Ascending aorta (tissue), 2 donors: ENCODE measurements around the gene MDC1. TPM values are rescaled to one million over a fixed set of nuclear protein-coding genes. Genes with fewer than 3 reads are reported as not detected.
A peak's percentile ranks its signal among the peaks of the same experiment; 100 is the strongest.

Experiments
- DNase-seq, 2 donors: peaks; one replicate each; pipeline ENCODE4 v3.0.0-alpha.2; 2019; ENCODE audit warnings: low spot score in 2 of 2
- H3K27ac ChIP-seq, 2 donors: fragments of 200-600 bp; sonication (generic); one replicate each; pipeline ENCODE4 v1.5.1; 2016 to 2017; ENCODE audit warnings: mild to moderate bottlenecking in 1 of 2
- H3K27me3 ChIP-seq: fragments of 200-600 bp; sonication (generic); one replicate; pipeline ENCODE4 v1.5.1; 2017
- H3K36me3 ChIP-seq, 2 donors: fragments of 200-600 bp; sonication (generic); one replicate each; pipeline ENCODE4 v1.5.1; 2016
- H3K4me1 ChIP-seq, 2 donors: fragments of 200-600 bp; sonication (generic); one replicate each; pipeline ENCODE4 v1.5.1; 2016 to 2017; ENCODE audit warnings: mild to moderate bottlenecking in 1 of 2
- H3K4me3 ChIP-seq, 2 donors: fragments of 200-600 bp; sonication (generic); one replicate each; pipeline ENCODE4 v1.5.1; 2016 to 2017; ENCODE audit warnings: mild to moderate bottlenecking in 1 of 2
- H3K9me3 ChIP-seq, 2 donors: fragments of 200-600 bp; sonication (generic); one replicate each; pipeline ENCODE4 v1.5.1; 2016
- CTCF ChIP-seq, 3 experiments: fragments of 200-600 bp in 2 of 3; fragments of 450-650 bp in 1 of 3; sonication (generic) in 2 of 3; IDR thresholded peaks; one replicate each; pipeline ENCODE4 v1.5.1; 2016 to 2019; ENCODE audit warnings: antibody characterized with exemption in 3 of 3, mild to moderate bottlenecking in 1 of 3, moderate library complexity in 1 of 3
- intact Hi-C: fragments of 100-400 bp; cut with DNase I; formaldehyde crosslinking; loops from one replicate; pipeline ENCODE4 v1.15.1; 2023
- total RNA-seq: library from RNA; depleted of rRNA; stranded (reverse); fragments of >200 nt; gene quantifications from one replicate; pipeline ENCODE4 v1.1.0, GENCODE V29; 2016

Gene MDC1
- total RNA-seq, 1 donor from 2014 or later = 27.1 TPM

GRCh38 chr6:30752157-30752927 lies 35.3 kb upstream of the MDC1 start:
- Histone ChIP-seq H3K9me3 (no peaks in the 10 kb centered on the region), H3K4me3 (peak overlapping the region in 1 of 2 donors; percentile 2), H3K36me3 (no peaks in the 10 kb centered on the region), H3K27ac (peak overlapping the region; percentile 91 to 92), H3K27me3 (no peaks in the 10 kb centered on the region), H3K4me1 (peaks cover 18 to 28% of the 10 kb centered on the region in 2 donors)
- intact Hi-C loops = loop anchor here (1.0 kb wide), 2 partner anchors 8 to 30 kb away; partner anchors contain the start of gene IER3
- no peak for TF ChIP-seq CTCF (IDR thresholded peaks at IDR 0.05)
- peak; percentile 95 to 99 for DNase-seq

- H3K9me3 ChIP-seq = no peaks in the 10 kb centered on the region
- H3K27me3 ChIP-seq = no peaks in the 10 kb centered on the region
- intact Hi-C loops = no loop called here
- H3K27ac ChIP-seq = peak overlapping the region; percentile 91 to 92
- H3K4me1 ChIP-seq = peaks cover 14 to 23% of the 10 kb centered on the region in 2 donors
- no peaks in the 10 kb centered on the region for H3K36me3 ChIP-seq
- no peak for TF ChIP-seq CTCF (IDR thresholded peaks at IDR 0.05)
- no peak for DNase-seq
- H3K4me3 ChIP-seq = no peak overlapping the region
Observed at GRCh38 chr6:30750379-30750668, 33.2 kb upstream of the MDC1 start.

GRCh38 chr6:30749554-30750378 lies 32.7 kb upstream of the MDC1 start:
- Histone ChIP-seq H3K27me3 (no peaks in the 10 kb centered on the region), H3K4me1 (peaks cover 12 to 21% of the 10 kb centered on the region in 2 donors), H3K36me3 (no peaks in the 10 kb centered on the region), H3K9me3 (no peaks in the 10 kb centered on the region), H3K4me3 (no peak overlapping the region), H3K27ac (peak overlapping the region; percentile 4 to 92)
- intact Hi-C loops = loop anchor here (10.0 kb wide), 1 partner anchor 655 kb away; the partner anchor contains the start of gene MICA
- DNase-seq = no peak
- no peak for TF ChIP-seq CTCF (IDR thresholded peaks at IDR 0.05)

- no peak for DNase-seq
- Histone ChIP-seq H3K4me3 (no peak overlapping the region), H3K4me1 (peaks cover 12 to 21% of the 10 kb centered on the region in 2 donors), H3K27me3 (no peaks in the 10 kb centered on the region), H3K27ac (peak overlapping the region in 1 of 2 donors; percentile 17), H3K36me3 (no peaks in the 10 kb centered on the region), H3K9me3 (no peaks in the 10 kb centered on the region)
- TF ChIP-seq CTCF (IDR thresholded peaks at IDR 0.05) = no peak
- intact Hi-C loops = loop anchor here (10.0 kb wide), 1 partner anchor 656 kb away; the partner anchor contains the start of gene MICA
Observed at GRCh38 chr6:30748851-30749540, 31.9 kb upstream of the MDC1 start.

GRCh38 chr6:30747902-30748769 lies 31.1 kb upstream of the MDC1 start:
- Histone ChIP-seq H3K27me3 (no peaks in the 10 kb centered on the region), H3K4me3 (no peak overlapping the region), H3K4me1 (peaks cover 8 to 16% of the 10 kb centered on the region in 2 donors), H3K27ac (peak overlapping the region in 1 of 2 donors; percentile 17), H3K9me3 (no peaks in the 10 kb centered on the region), H3K36me3 (no peaks in the 10 kb centered on the region)
- intact Hi-C loops = loop anchor here (10.0 kb wide), 1 partner anchor 657 kb away; the partner anchor contains the start of gene MICA
- no peak for DNase-seq
- no peak for TF ChIP-seq CTCF (IDR thresholded peaks at IDR 0.05)
